Activated T-cell treated with anti-CD3 and anti-CD28 coated beads for 24 hours (primary cell): ENCODE measurements around the gene DNM2.
"Not testable (repeated sequence)": the region's sequence is repeated elsewhere in the genome, so short reads cannot be mapped to it uniquely, and the experiment has no call there.

Experiments
- DNase-seq: peaks from one replicate; pipeline ENCODE4 v3.0.0-alpha.2; 2020; ENCODE audit warnings: low read depth

The DNM2 gene

DNA sequence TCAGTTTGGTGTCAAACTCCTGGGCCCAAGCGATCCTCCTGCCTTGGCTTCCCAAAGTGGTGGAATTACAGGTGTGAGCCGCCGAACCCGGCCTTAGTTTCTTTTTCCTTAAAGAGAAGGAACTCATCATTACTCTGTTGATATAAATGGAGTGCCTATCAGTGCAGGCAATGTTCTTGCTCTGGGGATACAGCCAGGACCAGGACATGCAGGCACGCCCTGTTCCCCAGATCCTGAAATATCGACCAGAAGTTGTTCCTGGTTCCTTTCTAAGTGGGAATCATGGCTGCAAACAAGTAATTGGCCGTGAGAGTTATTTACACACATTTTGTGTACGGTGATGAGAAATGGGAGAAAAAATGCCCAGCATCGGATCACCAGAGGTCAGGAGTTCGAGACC is 8.4 kb downstream of the DNM2 start:
- no peak for DNase-seq

DNA sequence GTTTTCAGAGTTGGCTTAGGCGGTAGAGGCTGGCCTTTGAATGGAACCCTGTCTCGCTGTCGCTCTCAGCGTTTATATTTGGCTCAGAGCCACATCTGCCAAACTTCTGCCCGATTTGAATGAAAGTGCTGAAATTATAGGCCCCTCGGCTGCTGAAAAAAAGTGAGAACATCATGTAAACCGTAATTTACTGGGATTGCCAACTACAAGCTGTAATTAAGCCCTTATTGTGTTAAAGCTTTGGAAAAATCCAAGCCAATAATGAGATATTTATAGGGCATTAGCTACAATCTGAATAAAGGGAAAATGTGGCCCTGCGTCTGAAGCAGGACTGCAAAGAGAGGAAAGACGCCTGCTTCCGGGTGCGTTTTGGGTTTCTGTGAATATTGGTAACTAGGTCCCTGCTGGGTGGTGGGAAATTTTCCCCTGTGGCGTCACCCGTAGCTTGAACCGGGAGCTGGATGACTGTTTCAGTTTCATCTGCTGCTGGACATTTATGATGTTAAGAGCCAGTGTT is 9.9 kb downstream of the DNM2 start:
- no peak for DNase-seq

DNA sequence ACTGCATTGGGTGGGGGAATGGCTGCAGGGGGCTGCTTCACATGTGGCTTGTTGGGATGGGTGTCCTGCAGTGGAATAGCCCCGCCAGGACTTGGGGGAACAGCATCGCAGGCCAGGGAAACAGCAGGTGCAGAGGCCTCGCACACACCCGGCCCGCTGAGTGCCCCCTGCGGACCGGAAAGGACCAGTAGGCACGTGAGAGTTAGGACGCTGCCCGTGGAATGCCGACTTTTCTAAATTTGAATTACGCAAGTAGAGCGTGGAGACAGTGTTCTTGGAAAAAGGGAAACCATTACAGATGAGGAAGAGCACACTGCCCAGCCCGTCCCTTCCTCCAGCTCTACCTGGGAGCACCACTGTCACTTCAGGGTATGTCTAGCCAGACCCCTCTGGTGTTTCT is 11.5 kb downstream of the DNM2 start:
- DNase-seq, result no peak

DNA sequence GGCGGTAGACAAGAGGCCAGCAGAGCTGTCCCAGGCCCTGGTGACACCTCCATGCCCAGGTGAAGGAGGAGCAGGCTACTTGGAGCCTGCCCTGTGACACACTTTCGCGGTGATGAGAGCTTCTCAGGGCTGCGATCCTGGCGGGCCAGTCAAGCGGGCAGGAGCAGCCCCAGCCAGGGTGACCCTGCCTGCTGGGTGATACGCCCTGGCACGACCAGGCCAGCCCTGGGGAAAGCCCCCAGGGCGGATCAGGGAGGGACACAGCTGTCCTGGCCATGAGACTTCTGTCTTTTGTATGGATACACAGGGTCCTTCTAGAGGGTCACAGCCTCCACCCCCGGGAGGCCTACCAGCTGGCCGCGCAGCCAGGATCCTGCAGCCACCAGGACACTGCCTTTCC is 13.1 kb downstream of the DNM2 start:
- no peak for DNase-seq

DNA sequence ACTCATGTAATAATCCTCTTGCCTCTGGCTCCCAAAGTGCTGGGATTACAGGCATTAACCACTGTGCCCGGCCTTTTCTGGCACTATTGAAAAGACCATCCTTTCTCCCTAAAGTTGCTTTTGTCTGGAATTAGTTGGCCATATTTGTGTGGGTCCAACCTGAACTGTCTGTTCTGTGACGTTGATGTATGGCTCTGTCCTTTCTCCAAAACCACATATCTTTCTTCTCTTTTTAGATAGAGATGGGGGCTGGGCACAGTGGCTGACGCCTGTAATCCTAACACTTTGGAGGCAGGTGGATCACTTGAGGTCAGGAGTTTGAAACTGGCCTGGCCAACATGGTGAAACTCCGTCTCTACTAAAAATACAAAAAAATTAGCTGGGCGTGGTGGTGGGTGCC is 17.9 kb downstream of the DNM2 start:
- DNase-seq, result no peak

DNA sequence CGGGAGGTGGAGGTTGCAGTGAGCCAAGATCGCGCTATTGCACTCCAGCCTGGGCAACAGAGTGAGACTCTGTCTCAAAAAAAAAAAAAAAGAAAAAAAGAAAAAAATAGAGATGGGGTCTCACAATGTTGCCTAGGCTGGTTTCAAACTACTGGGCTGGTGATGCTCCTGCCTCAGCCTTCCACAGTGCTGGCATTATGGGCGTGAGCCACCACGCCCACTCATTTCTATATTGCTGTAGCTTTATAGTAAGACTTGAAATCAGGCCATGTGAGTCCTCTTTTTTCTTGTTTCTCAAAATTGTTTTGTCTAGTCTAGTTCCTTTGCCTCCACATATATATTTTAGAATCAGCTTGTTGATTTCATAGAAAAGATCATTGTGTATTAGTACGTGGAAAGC is 18.3 kb downstream of the DNM2 start:
- DNase-seq, result no peak

DNA sequence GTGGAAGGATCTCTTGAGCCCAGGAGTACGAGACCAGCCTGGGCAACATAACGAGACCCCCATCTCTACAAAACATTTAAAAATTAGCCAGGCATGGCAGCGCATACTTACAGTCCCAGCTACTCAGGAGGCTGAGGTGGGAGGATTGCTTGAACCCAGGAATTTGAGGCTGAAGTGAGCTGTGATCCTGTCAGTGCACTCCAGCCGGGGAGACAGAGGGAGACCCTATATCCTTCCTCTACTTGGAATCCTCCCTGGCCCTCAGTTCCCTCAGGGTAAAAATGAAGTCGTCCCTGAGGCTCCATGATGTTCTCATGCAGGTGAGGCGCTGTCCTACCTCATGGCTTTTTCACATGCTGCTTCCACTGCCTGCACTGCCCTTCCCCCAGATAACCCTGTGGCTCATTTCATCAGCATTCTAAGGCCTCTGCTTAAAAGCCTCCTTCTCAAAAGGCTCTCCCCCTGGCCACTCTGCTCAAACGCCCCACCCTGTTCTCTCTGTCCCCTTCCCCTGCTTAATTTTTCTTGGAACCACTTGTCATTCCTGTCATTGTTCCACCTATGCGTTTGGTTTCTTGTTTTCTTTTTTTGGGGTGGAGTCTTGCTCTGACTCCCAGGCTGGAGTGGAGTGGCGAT is 19.2 kb downstream of the DNM2 start:
- no peak for DNase-seq

DNA sequence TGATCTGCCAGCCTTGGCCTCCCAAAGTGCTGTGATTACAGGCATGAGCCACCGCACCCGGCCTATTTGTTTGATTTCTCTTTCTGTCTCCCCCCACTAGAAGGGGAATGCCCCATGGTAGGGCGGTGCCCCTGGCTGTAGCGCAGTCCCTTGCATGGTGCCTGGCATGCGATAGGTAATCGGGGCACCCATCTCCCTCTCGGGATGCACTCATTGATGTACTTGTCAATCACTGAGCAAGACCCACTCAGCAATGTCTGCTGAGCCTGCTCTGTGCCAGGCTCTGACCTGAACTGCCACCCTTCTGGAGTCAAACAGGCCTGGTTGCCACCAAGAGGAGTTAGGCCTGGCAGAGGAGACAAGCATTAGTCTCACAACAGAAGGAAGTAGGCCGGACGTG is 19.8 kb downstream of the DNM2 start:
- no peak for DNase-seq

DNA sequence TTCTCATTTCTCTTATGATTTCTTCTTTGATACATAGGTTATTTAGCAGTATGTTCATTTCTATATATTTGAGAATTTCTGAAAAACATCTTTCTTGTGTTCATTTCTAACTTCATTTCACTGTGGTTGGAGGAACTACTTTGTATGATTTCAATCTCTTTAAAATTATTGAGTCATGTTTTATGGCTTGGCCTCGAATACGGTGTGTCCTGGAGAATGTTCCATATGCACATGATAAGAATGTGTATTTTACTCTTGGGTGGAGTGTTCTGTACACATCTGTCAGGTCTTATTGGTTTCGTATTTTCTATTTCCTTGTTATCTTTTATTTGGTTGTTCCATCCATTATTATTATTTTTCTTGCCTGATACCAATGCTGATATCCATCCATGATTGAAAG is 22.9 kb downstream of the DNM2 start:
- DNase-seq, result no peak

DNA sequence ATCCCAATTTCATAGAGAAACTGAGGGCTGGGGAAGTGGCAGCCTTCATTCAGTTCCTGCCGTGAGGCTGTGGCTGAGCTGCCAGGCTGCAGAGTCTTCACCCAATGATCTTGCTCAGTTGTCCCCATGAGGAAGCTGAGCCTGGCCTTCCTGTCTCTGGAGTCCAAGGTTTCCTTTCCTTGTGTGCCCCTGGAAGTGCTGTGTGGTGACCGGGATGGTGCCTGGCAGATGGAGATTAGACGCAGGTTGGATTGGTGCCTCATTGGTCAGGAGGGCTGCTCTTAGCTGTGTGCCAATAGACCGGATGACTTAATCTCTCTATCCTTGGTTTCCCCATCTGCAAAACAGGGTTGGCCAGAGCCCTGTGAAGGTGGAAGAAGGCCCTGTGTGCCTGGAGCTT is 24.6 kb downstream of the DNM2 start:
- no peak for DNase-seq

DNA sequence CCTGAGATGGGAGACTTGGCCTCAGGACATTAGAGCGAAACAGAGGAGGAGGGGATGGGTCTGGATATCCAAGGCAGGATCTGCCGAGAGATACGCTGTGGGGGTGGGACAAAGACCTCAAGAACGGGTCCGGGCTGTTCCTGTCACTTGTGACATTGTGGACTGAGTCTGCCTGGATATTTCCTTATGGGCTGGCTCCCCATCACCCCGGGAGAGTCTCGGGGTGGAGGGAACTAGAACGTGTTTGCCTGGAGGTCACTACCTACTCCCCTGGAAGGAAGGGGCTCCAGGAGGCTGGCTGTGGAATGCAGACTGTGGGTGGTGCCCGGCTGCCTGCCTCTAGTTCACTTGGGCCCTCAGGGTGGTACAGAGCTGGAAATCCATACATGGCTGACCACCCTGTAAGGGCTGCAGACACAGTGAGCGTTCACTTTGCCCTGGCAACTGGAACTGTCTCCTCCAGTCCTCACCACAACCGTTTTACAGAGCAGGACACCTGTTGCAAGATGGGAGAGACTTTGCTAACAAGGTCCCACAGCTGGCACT is 26.4 kb downstream of the DNM2 start:
- no peak for DNase-seq

DNA sequence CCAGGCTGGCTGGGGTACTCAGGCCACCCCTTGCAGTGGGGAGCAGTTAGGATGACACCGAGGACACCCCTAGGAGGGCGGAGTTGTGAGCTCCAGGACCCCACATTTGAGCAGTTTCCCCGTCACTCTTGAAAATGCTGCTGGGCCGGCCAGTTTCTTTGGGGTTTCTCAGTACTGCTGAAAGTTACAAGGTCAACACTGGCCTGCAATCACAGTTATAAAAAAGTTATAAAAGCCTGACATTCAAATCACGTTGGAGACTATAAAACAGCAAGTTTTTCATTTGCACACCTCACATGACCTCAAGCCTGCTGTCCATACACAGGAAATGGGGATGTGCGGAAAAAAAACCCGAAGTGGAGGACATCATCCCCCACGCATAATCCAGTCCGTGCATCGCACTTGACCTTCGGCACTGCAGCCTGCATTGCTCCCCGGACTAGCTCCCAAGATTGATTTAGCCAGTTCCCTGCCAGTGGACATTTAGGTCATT is 27.0 kb downstream of the DNM2 start:
- no peak for DNase-seq

DNA sequence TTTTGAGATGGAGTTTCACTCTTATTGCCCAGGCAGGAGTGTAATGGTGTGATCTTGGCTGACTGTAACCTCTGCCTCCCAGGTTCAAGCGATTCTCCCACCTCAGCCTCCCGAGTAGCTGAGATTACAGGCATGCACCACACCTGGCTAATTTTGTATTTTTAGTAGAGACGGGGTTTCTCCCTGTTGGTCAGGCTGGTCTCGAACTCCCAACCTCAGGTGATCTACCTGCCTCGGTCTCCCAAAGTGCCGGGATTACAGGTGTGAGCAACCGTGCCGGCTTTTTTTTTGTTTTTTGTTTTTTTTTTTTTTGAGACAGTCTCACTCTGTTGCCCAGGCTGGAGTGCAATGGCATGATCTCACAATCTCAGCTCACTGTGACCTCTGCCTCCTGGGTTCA is 28.6 kb downstream of the DNM2 start:
- not testable (repeated sequence) for DNase-seq

DNA sequence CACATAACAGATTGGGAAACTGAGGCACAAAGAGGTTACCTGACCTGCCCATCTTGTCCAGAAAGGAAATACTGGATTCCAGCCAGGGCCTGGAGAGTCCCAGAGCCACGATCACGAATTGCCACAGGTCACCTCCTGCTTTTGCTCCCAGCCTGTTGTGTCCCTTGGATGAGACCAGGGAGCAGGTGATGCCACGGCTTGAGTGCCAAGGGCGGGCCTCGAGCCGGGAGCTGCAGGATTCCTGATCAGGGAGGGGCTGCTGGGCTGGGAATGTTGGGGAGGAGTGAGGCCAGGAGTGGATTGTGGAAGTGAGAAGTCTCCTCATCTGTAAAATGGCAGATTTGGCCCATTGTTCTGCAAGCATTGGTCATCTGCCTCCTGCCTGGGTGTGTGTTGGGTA is 29.4 kb downstream of the DNM2 start:
- no peak for DNase-seq

DNA sequence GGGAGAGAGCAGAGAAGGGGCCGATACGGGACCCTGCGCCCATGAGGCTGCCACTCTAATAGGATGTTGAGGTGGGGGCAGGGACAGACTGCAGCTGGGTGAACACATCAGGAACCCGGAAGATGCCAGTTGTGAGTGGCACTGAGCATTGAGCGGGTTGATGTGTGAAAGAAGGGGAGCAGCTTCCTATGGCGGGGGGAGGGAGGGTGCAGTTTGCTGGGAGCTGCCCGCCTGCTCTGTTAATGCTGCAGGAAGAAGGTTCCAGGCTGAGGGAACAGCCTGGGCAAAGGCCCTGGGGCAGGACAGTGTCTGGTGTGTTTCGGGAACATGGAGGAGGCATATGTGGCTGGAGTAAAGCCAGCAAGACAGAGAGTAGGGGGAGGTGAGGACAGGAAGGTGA is 29.8 kb downstream of the DNM2 start:
- no peak for DNase-seq

DNA sequence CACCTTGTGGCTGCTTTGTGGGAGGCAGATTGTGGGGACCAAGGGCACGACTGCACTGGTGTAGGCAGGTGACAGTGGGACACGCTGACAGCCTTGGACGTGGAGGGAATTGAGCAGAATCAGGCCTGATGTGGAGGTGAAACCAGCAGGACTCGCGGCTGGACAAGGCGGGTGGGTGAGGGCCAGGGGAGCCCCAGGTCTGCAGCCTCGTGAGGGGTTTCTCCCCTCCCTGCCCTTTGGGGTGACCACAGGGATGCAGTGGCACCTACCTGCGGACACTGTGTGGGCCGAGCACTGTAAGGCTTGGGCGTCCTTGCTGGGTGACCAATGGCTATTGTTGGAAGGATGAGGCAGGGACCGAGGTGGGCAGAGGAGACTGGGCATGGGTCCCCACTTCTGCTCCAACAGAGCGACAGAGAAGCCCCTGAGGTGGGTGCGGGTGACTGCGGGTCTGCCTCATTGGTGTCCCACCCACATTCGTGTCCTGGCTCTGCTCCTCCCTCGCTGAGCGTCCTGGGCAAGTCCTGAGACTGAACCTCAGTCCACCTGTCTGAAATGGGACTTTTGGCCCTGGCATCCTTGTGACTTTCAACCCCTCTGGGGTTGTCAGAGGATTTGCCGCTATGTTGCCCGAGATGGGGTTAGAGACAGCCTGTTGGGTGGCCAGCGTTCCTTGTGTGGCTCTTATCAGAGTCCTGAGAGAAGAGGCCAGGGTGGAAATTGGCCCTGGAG is 30.5 kb downstream of the DNM2 start:
- no peak for DNase-seq

DNA sequence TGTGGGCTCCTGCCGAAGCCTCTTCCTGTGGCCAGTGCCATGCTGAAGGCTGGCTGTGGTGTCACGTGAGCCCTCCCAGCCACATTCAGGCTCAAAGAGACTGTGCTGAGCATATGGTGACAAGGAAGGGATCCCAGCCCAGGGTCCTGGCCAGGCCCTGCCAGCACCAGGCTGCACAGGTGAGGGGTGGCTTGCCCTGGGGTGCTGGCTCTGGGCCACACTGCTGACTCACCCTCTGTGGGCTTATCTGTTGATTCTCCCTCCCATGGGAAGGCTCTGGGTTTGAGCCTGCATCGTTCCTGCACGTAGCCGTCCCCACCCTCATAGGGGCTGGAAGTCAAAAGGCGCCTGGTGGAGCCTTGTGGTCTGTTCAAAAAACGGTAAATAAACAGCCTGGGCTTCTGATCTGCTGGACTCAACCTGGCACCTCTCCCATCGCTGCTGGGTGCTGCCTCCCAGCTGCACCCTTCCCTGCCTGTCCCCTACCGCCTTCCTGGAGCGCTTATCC is 31.1 kb downstream of the DNM2 start:
- DNase-seq, result no peak

DNA sequence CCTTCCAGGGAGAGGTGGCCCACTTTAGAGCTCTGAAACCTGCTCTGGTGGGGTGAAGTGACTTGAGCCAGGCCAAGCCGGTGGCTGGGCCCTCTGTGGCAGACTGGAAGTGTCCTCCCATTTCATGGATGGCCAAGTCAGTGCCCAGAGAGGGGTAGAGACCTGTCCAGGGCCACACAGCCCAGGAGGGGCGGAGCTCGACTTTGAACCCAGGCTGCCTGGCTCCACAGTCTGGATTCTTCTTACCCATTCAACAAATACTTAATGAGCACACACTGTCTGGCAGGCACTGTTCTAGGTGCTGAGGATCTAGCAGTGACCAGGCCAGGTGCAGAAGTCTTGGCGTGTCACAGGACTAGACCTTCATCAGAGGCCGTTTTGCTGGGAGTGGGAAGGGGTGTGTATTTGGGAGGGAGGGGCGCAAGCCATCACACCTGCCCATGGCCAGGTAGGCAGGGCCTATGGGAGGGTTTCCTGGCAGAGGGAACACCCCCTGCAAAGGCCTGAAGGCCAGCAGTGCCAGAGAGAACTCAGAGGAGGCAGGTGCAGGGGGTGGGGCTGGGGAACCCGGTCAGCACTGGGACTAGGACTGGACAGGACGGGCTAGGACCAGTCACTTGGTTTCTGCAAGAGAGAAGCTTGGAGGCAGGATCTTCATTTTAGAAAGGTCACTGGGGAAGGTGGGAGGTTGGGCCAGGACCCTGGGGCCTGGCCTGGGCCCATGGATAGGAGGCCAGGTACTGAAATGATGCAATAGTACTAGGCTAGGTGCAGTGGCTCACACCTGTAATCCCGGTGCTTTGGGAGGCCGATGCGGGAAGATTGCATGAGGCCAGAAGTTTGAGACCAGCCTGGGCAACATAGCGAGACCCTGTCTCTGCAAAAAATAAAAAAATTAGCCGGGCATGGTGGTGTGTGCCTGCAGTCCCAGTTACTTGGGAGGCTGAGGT is 31.8 kb downstream of the DNM2 start:
- no peak for DNase-seq

DNA sequence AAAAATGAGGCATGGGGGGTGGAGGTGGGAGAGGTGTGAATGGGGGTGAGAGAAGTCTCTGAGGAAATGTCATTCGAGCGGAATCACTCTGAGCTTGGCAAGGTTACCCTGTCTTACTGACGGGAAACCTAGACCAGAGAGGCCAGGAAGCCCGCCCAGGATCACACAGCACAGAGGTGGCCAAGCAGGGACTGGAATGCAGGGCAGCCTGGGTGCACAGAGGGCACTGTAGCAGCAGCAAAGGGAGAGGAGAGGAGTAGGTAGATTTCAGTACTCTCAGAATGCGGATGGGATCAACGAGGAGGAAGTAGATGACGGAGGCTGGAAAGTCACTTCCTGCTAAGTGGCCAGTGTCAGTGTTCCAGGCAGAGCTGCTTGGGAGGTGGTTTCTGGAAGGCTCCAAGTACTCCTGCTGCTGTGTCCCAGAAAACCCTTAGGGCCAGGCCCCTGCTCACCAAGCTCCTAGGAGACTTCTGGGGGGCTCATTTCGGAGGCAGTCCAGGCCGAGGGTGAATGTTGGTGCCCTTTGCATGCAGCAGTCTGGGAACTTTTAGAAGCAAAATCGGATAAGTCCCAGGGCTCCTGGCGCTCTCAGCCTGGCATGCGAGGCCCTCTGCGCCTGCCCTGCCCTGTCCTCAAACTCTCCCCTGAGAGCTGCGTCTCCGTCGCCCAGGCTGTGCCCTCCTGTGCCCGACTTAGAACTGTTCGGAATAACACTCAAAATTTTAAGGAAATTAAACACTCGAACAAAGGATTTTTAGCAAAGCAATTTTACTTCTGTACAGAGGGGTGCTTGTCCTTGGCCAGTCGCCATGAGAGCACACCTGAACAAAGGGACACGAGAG is 33.5 kb downstream of the DNM2 start:
- DNase-seq, result no peak

DNA sequence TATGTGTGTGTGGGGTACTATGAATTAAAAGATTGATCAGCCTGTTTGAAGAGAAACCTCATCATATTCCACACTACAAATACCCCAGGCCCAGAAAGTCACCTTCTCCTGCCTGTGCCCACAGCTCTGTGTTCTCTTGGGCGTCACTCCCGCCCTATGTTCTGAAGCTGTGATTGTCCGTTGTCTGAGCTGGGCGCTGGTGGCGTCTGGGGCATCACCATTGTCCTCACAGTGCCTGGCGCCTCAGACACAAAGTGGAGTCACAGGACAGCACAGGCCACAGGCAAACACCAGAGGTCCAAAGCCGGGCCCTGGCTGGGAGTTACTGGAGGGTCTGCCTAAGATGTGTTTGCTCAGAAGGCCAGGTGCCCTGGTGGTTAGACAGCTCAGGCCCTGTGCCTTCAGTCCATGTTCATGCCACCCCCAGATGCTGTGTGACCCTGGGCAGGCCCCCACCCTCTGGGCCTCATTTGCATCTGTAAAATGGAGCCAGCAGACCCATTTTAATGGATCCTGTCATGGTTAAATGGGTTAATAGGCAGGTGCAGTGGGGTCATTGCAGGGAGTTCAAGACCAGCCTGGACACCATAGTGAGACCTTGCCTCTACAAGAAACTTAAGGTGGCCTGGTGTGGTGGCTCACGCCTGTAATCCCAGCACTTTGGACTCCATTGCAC is 34.5 kb downstream of the DNM2 start:
- DNase-seq, result no peak
